H1 (cell line): ENCODE measurements around the gene DOK6. TPM values are rescaled to one million over a fixed set of nuclear protein-coding genes. Genes with fewer than 3 reads are reported as not detected.

Experiments used
- CHD1 ChIP-seq: IDR thresholded peaks from 2 replicates; pipeline ENCODE4 v1.6.1; 2012; ENCODE audit warnings: low read depth, low read length, improper control_type of control experiment
- EZH2 ChIP-seq: fragments of 200-600 bp; sonication (generic); IDR thresholded peaks from 2 replicates; pipeline ENCODE4 v1.7.1; 2012; ENCODE audit warnings: low read depth, mild to moderate bottlenecking, moderate library complexity, low read length, inconsistent platforms; ENCODE audit not compliant: severe bottlenecking
- GTF2F1 ChIP-seq: IDR thresholded peaks from 2 replicates; pipeline ENCODE4 v1.6.1; 2012; ENCODE audit warnings: low read depth, low read length, improper control_type of control experiment, borderline replicate concordance
- POU5F1 ChIP-seq: IDR thresholded peaks from 2 replicates; pipeline ENCODE4 v1.6.1; 2011; ENCODE audit warnings: low read depth, mild to moderate bottlenecking, low read length, moderate library complexity
- RAD21 ChIP-seq, 2 experiments: IDR thresholded peaks in 1 of 2; conservative IDR thresholded peaks in 1 of 2; 2 replicates each; pipeline ENCODE4 v1.6.1; 2011; ENCODE audit warnings: low read depth in 2 of 2, low read length in 2 of 2, improper control_type of control experiment in 1 of 2, inconsistent platforms in 1 of 2, mild to moderate bottlenecking in 1 of 2, moderate library complexity in 1 of 2
- RNF2 ChIP-seq: fragments of 200-900, 300-1000 bp; sonication (generic); IDR thresholded peaks from 2 replicates; pipeline ENCODE4 v1.7.1; 2016; ENCODE audit warnings: borderline replicate concordance, low read depth, mild to moderate bottlenecking, antibody characterized with exemption, low read length; ENCODE audit not compliant: poor library complexity, severe bottlenecking; ENCODE audit errors: missing control alignments
- SIRT6 ChIP-seq: IDR thresholded peaks from one replicate; pipeline ENCODE4 v1.7.1; 2012; ENCODE audit warnings: low read length, inconsistent platforms
- SRF ChIP-seq: IDR thresholded peaks from 2 replicates; pipeline ENCODE4 v1.6.1; 2011; ENCODE audit warnings: mild to moderate bottlenecking, low read depth, low read length, moderate library complexity
- TAF1 ChIP-seq: IDR thresholded peaks from 2 replicates; pipeline ENCODE4 v1.6.1; 2011; ENCODE audit warnings: mild to moderate bottlenecking, low read depth, low read length
- polyA plus RNA-seq, 7 experiments: library from polyadenylated mRNA; depleted of rRNA in 3 of 7; stranded (reverse) in 5 of 7; unstranded in 2 of 7; fragments of >200 nt in 5 of 7; fragments of 200-250 nt in 2 of 7; gene quantifications; 1 replicate in 5 of 7; 2 replicates in 1 of 7; 4 replicates in 1 of 7; pipeline versions ENCODE4 v1.2.1 to v1.2.3, GENCODE V29; 2011 to 2013; ENCODE audit warnings: missing spikeins in 2 of 7, mixed read lengths in 2 of 7
- total RNA-seq: library from RNA; stranded (reverse); fragmentation: NEBNext Ultra II Directional; extraction: Animal tissue kit (Norgen Biotek cat#: 25700); gene quantifications from 2 replicates; pipeline ENCODE4 v1.2.1, GENCODE V29; 2021
- TF ChIP-seq, protein P1 (sequence below), 3 experiments: IDR thresholded peaks; 1 replicate in 2 of 3; 2 replicates in 1 of 3; pipeline versions ENCODE4 v1.5.1 to v1.6.1; 2011; ENCODE audit warnings: low read length in 3 of 3, mild to moderate bottlenecking in 3 of 3, inconsistent platforms in 2 of 3, low read depth in 1 of 3, moderate library complexity in 1 of 3; ENCODE audit not compliant: insufficient read depth in 1 of 3; ENCODE audit errors: control extremely low read depth in 1 of 3

The DOK6 gene
- total and polyA plus RNA-seq, 2 of the 8 experiments (the other 6 are each of a cell fraction or from before 2014, with no cell fraction given): 0.33 to 0.50 TPM

DNA sequence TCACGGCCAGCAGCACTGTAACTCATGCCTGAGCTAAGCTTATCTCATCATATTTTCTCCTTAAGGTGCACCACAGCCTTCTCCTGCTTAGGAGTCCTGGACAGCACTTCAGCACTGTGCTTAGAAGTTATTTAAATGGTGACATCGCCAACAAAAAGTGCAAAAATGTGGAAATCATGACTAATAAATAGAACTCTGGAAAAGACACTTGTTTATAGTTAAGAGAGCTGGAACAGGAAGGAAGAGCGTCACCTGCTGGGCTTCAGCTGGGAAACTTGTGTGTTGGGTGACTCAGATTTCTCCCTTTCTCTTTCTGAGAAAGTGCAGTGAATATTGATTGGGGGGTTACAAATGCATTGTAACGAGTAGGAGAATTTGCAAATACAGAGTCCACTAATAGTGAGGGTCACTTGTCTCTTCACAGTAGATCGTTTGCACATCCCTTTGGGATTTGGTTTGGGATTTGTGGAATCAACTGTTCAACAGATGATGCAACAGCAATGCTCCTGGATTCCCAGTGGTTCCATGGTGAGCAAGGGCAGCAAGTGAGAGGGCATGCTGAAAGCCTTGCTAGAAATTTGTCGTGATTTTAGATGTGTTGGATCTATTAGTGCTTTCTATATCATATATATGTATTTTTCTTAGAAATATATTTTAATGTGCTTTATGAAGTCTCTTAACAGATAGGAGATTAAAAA is 84.2 kb downstream of the DOK6 start (continued):
- TF ChIP-seq CHD1: no peak
- TF ChIP-seq RAD21 (IDR thresholded peaks at IDR 0.05 in 1 of 2, conservative IDR thresholded peaks at IDR 0.05 in 1 of 2; ENCODE audit: low read depth in 2 of 2, low read length in 2 of 2): peak; percentile 24 to 30
- TF ChIP-seq GTF2F1: no peak
- no peak for TF ChIP-seq EZH2
- no peak for TF ChIP-seq RNF2
- no peak for TF ChIP-seq POU5F1
- TF ChIP-seq SIRT6: no peak
- TF ChIP-seq SRF: no peak
- no peak for TF ChIP-seq TAF1
- TF ChIP-seq, protein P1, sequence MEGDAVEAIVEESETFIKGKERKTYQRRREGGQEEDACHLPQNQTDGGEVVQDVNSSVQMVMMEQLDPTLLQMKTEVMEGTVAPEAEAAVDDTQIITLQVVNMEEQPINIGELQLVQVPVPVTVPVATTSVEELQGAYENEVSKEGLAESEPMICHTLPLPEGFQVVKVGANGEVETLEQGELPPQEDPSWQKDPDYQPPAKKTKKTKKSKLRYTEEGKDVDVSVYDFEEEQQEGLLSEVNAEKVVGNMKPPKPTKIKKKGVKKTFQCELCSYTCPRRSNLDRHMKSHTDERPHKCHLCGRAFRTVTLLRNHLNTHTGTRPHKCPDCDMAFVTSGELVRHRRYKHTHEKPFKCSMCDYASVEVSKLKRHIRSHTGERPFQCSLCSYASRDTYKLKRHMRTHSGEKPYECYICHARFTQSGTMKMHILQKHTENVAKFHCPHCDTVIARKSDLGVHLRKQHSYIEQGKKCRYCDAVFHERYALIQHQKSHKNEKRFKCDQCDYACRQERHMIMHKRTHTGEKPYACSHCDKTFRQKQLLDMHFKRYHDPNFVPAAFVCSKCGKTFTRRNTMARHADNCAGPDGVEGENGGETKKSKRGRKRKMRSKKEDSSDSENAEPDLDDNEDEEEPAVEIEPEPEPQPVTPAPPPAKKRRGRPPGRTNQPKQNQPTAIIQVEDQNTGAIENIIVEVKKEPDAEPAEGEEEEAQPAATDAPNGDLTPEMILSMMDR (IDR thresholded peaks at IDR 0.05; ENCODE audit: control extremely low read depth in 1 of 3, insufficient read depth in 1 of 3, low read depth in 1 of 3, low read length in 3 of 3): peak in 2 of 3 experiments; percentile 3 to 29; a peak in 3 of 4 replicates
- TF ChIP-seq, all 59 proteins: peak for 3
